SKM-1 (cell line): Measurements from ENCODE around the gene MYO5A.
"Not testable (repeated sequence)": the region's sequence is repeated elsewhere in the genome, so short reads cannot be mapped to it uniquely, and the experiment has no call there.

Experiments used
- DNase-seq: peaks from one replicate; lab custom pipeline; 2025; ENCODE audit not compliant: unreplicated experiment; lab: John Stamatoyannopoulos, UW

Gene MYO5A

GRCh38 chr15:52546031-52546751 lies 17.5 kb upstream of the MYO5A start:
- DNase-seq: no peak

- no peak for DNase-seq
Measured at GRCh38 chr15:52540374-52541012, 11.8 kb upstream of the MYO5A start.

GRCh38 chr15:52537459-52537858 lies 8.8 kb upstream of the MYO5A start:
- DNase-seq: no peak

GRCh38 chr15:52532427-52532826 lies 3.7 kb upstream of the MYO5A start:
- DNase-seq: no peak

GRCh38 chr15:52529940-52530339 lies 1.3 kb upstream of the MYO5A start:
- DNase-seq: no peak

- no peak for DNase-seq
Measured at GRCh38 chr15:52529341-52529924, 753 bp upstream of the MYO5A start.

GRCh38 chr15:52527911-52528563 lies 643 bp downstream of the MYO5A start:
- no peak for DNase-seq

GRCh38 chr15:52527196-52527910 lies 1.3 kb downstream of the MYO5A start:
- DNase-seq: no peak

GRCh38 chr15:52524223-52525136 lies 4.2 kb downstream of the MYO5A start:
- DNase-seq: no peak

GRCh38 chr15:52523647-52524046 lies 5.0 kb downstream of the MYO5A start:
- no peak for DNase-seq

GRCh38 chr15:52523192-52523591 lies 5.5 kb downstream of the MYO5A start:
- DNase-seq: no peak

GRCh38 chr15:52521682-52522081 lies 7.0 kb downstream of the MYO5A start:
- DNase-seq: no peak

GRCh38 chr15:52520421-52520820 lies 8.3 kb downstream of the MYO5A start:
- no peak for DNase-seq

GRCh38 chr15:52518487-52519371 lies 10.0 kb downstream of the MYO5A start:
- DNase-seq: peak; percentile 54

GRCh38 chr15:52517014-52517413 lies 11.7 kb downstream of the MYO5A start:
- DNase-seq: no peak

GRCh38 chr15:52515343-52515742 lies 13.3 kb downstream of the MYO5A start:
- DNase-seq: no peak

- no peak for DNase-seq
Measured at GRCh38 chr15:52514482-52514881, 14.2 kb downstream of the MYO5A start.

GRCh38 chr15:52512869-52513268 lies 15.8 kb downstream of the MYO5A start:
- DNase-seq: not testable (repeated sequence)

GRCh38 chr15:52511084-52511483 lies 17.6 kb downstream of the MYO5A start:
- no peak for DNase-seq
